HepG2 (cell line): ENCODE data around the gene IGHMBP2. TPM values are rescaled to one million over a fixed set of nuclear protein-coding genes. Genes with fewer than 3 reads are reported as not detected.

Experiments used
- ATAC-seq: fragments of 200-7000 bp; cut with Tn5 transposase; 3 replicates; pipeline ENCODE4 v1.9.1; 2020; ENCODE audit warnings: mild to moderate bottlenecking, moderate library complexity
- BruUV-seq: library from RNA; stranded (reverse); fragments of 400-500 nt; replicated peaks from 2 replicates; lab custom pipeline; 2021; lab: Mats Ljungman, UMichigan
- CTCF ChIA-PET: fragments of 300-600 bp; formaldehyde crosslinking; extraction: SDS; loops from one replicate; lab custom pipeline; 2021; ENCODE audit warnings: low total read pairs, inconsistent platforms, low intra/inter-chr PET ratio; lab: Yijun Ruan, JAX
- POLR2A ChIA-PET: fragments of 350-600 bp; sonication (Branson Sonifier 250); formaldehyde crosslinking; loops from one replicate; lab custom pipeline; 2020; ENCODE audit warnings: antibody characterized with exemption, inconsistent platforms; lab: Yijun Ruan, JAX
- DNase-seq: peaks from one replicate; pipeline ENCODE4 v3.0.0-alpha.2; 2015; ENCODE audit warnings: low spot score
- FAIRE-seq: peaks from 3 replicates; lab custom pipeline; 2011; peaks lifted over from hg19 to GRCh38; lab: Jason Lieb, UNC
- H2AFZ ChIP-seq: one replicate; pipeline ENCODE4 v1.6.1; 2011; ENCODE audit warnings: low read length, inconsistent platforms
- H3K27ac ChIP-seq: fragments of 300-600 bp; 3 replicates; pipeline ENCODE4 v1.8.0; 2011; ENCODE audit warnings: mixed run types, mild to moderate bottlenecking, mixed read lengths, low read length, inconsistent platforms; ENCODE audit not compliant: insufficient read depth; ENCODE audit errors: extremely low read length
- H3K27me3 ChIP-seq, 2 experiments: fragments of 200-600 bp in 1 of 2; 2 replicates in 1 of 2; 3 replicates in 1 of 2; pipeline versions ENCODE4 v1.6.0 to v1.8.0; 2011; ENCODE audit warnings: low read length in 2 of 2, mild to moderate bottlenecking in 2 of 2, moderate library complexity in 2 of 2, inconsistent platforms in 1 of 2; ENCODE audit not compliant: insufficient read depth in 2 of 2, control insufficient read depth in 1 of 2
- H3K36me3 ChIP-seq, 2 experiments: fragments of 200-600 bp in 1 of 2; replicated peaks in 1 of 2; 2 replicates in 1 of 2; 3 replicates in 1 of 2; pipeline versions ENCODE4 v1.5.1 to v1.8.0; 2011; ENCODE audit warnings: low read length in 2 of 2, inconsistent platforms in 1 of 2; ENCODE audit not compliant: insufficient read depth in 2 of 2, control insufficient read depth in 1 of 2
- H3K4me1 ChIP-seq: 2 replicates; pipeline ENCODE4 v1.5.1; 2012; ENCODE audit warnings: low read length, inconsistent platforms; ENCODE audit not compliant: insufficient read depth
- H3K4me2 ChIP-seq: 2 replicates; pipeline ENCODE4 v1.6.0; 2011; ENCODE audit warnings: low read depth, low read length, inconsistent platforms
- H3K4me3 ChIP-seq, 3 experiments: fragments of 200-600 bp in 1 of 3; sonication (generic), shearing (Covaris generic) in 1 of 3; replicated peaks in 1 of 3; 2 replicates each; pipeline ENCODE4 v1.5.1; 2011 to 2016; ENCODE audit warnings: low read length in 3 of 3, inconsistent platforms in 2 of 3, low read depth in 2 of 3, mild to moderate bottlenecking in 2 of 3, control low read depth in 1 of 3, mixed read lengths in 1 of 3; ENCODE audit not compliant: insufficient read depth in 1 of 3
- H3K79me2 ChIP-seq: one replicate; pipeline ENCODE4 v1.6.1; 2011; ENCODE audit warnings: low read length, inconsistent platforms; ENCODE audit not compliant: insufficient read depth
- H3K9ac ChIP-seq: 2 replicates; pipeline ENCODE4 v1.6.0; 2011; ENCODE audit warnings: mild to moderate bottlenecking, low read depth, low read length, inconsistent platforms; ENCODE audit not compliant: insufficient read depth
- H3K9me3 ChIP-seq: 2 replicates; pipeline ENCODE4 v1.5.1; 2012; ENCODE audit warnings: mild to moderate bottlenecking, low read length
- H4K20me1 ChIP-seq: 2 replicates; pipeline ENCODE4 v1.6.0; 2011; ENCODE audit warnings: inconsistent platforms, mild to moderate bottlenecking, low read length, moderate library complexity; ENCODE audit not compliant: insufficient read depth
- BRF2 ChIP-seq: sonication (generic); formaldehyde crosslinking; IDR thresholded peaks from 2 replicates; pipeline ENCODE4 v1.8.1; 2022; ENCODE audit warnings: mild to moderate bottlenecking, missing genetic modification reagents
- GPN1 ChIP-seq: sonication (generic); formaldehyde crosslinking; IDR thresholded peaks from 2 replicates; pipeline ENCODE4 v1.5.1; 2020; ENCODE audit warnings: missing genetic modification reagents, borderline replicate concordance
- HDAC6 ChIP-seq: fragments of 200-600 bp; sonication (generic); IDR thresholded peaks from 2 replicates; pipeline ENCODE4 v1.7.0; 2017; ENCODE audit warnings: mild to moderate bottlenecking, antibody characterized with exemption, low read length, low read depth
- JDP2 ChIP-seq: sonication (generic); formaldehyde crosslinking; IDR thresholded peaks from 2 replicates; pipeline ENCODE4 v1.8.1; 2022; ENCODE audit warnings: missing genetic modification reagents, borderline replicate concordance
- MYC ChIP-seq: sonication (generic); formaldehyde crosslinking; IDR thresholded peaks from 2 replicates; pipeline ENCODE4 v1.9.0; 2021; ENCODE audit warnings: missing genetic modification reagents, borderline replicate concordance
- NPAS2 ChIP-seq: sonication (generic); formaldehyde crosslinking; IDR thresholded peaks from 2 replicates; pipeline ENCODE4 v1.8.0; 2022; ENCODE audit warnings: mild to moderate bottlenecking, missing genetic modification reagents, borderline replicate concordance
- ZFP36 ChIP-seq: fragments of 150-350 bp; IDR thresholded peaks from 2 replicates; pipeline ENCODE4 v1.6.1; 2018; ENCODE audit warnings: borderline replicate concordance, low read length, low read depth; ENCODE audit not compliant: partially characterized antibody
- ZHX1 ChIP-seq: sonication (generic); formaldehyde crosslinking; IDR thresholded peaks from 2 replicates; pipeline ENCODE4 v1.8.1; 2022; ENCODE audit warnings: low read depth, mild to moderate bottlenecking, missing genetic modification reagents
- ZNF383 ChIP-seq: sonication (generic); formaldehyde crosslinking; IDR thresholded peaks from 2 replicates; pipeline ENCODE4 v1.4.0; 2020; ENCODE audit warnings: missing genetic modification reagents, mild to moderate bottlenecking, borderline replicate concordance
- ZNF44 ChIP-seq: sonication (generic); formaldehyde crosslinking; IDR thresholded peaks from 2 replicates; pipeline ENCODE4 v1.5.1; 2020; ENCODE audit warnings: mild to moderate bottlenecking, missing genetic modification reagents
- ZNF574 ChIP-seq: sonication (generic); formaldehyde crosslinking; IDR thresholded peaks from 2 replicates; pipeline ENCODE4 v1.4.0; 2020; ENCODE audit warnings: missing genetic modification reagents
- ZNF776 ChIP-seq: sonication (generic); formaldehyde crosslinking; IDR thresholded peaks from 2 replicates; pipeline ENCODE4 v1.4.0; 2020; ENCODE audit warnings: mild to moderate bottlenecking, missing genetic modification reagents
- WGBS: methylation state at CpG from one replicate; pipeline ENCODE4 v1.1.6; 2017; ENCODE audit warnings: low lambda C conversion rate; 5-methylcytosine and 5-hydroxymethylcytosine counted together
- in situ Hi-C: cut with HindIII; loops from 2 replicates; pipeline ENCODE4 v1.10.0; 2017; ENCODE audit warnings: low pct_unique_long_range_greater_than_20kb; ENCODE audit not compliant: extremely low pct_ligation_motif_present
- intact Hi-C: fragments of 100-400 bp; cut with micrococcal nuclease; formaldehyde crosslinking; loops from one replicate; pipeline ENCODE4 v1.10.0; 2022; ENCODE audit not compliant: unreplicated experiment
- polyA plus RNA-seq, 8 experiments: library from polyadenylated mRNA; depleted of rRNA in 3 of 8; stranded (reverse) in 7 of 8; unstranded in 1 of 8; fragments of >200 nt; fragmentation: Illumina TruSeq in 4 of 8; extraction: Trizol in 4 of 8; gene quantifications; 2 replicates each; pipeline versions ENCODE4 v1.2.1 to v1.2.3, GENCODE V29; 2011 to 2016; ENCODE audit warnings: low read depth in 4 of 8, missing spikeins in 1 of 8, mixed read lengths in 1 of 8; ENCODE audit not compliant: insufficient read depth in 1 of 8
- total RNA-seq, 5 experiments: library from RNA; depleted of rRNA; stranded (reverse); fragments of >200 nt; fragmentation: Illumina TruSeq; extraction: Trizol; gene quantifications; 2 replicates each; pipeline ENCODE4 v1.2.3, GENCODE V29; 2016; ENCODE audit warnings: low read depth in 1 of 5
- TF ChIP-seq, protein P1 (sequence below): sonication (generic); formaldehyde crosslinking; IDR thresholded peaks from 2 replicates; pipeline ENCODE4 v1.4.0; 2020; ENCODE audit warnings: missing genetic modification reagents; ENCODE audit errors: not compliant biosample characterization
- TF ChIP-seq, protein P2 (sequence below): sonication (generic); formaldehyde crosslinking; IDR thresholded peaks from 2 replicates; pipeline ENCODE4 v1.4.0; 2020; ENCODE audit warnings: missing genetic modification reagents

The IGHMBP2 gene
- total and polyA plus RNA-seq, 2 of the 13 experiments (the other 11 are each of a cell fraction or from before 2014, with no cell fraction given): 8.9 to 9.9 TPM

GRCh38 chr11:68958211-68958610, 54.5 kb downstream of the IGHMBP2 start:
- H3K9ac ChIP-seq: no peak overlapping the region
- BruUV-seq: no TSS peak
- no peak overlapping the region for H3K4me3 ChIP-seq
- H3K36me3 ChIP-seq: no peaks in the 10 kb centered on the region
- H3K9me3 ChIP-seq: no peaks in the 10 kb centered on the region
- ChIA-PET POLR2A (no interaction called here), CTCF (no interaction called here)
- no peak overlapping the region for H3K4me2 ChIP-seq
- peaks cover 2 to 11% of the 10 kb centered on the region in 2 experiments; a peak in 4 of 5 replicates for H3K27me3 ChIP-seq
- WGBS: 41% methylated on average over 6 of the region's 9 CpGs
- H2AFZ ChIP-seq: no peak overlapping the region
- no peaks in the 10 kb centered on the region for H4K20me1 ChIP-seq
- FAIRE-seq: no peak
- intact Hi-C loops (no loop called here), in situ Hi-C loops (no loop called here)
- no peak overlapping the region for H3K27ac ChIP-seq
- H3K79me2 ChIP-seq: no peaks in the 10 kb centered on the region
- H3K4me1 ChIP-seq: no peaks in the 10 kb centered on the region
- ATAC-seq: no peak
- no peak for DNase-seq
- TF ChIP-seq HDAC6 (no peak), ZNF574 (no peak), ZNF776 (CRISPR knock-in tag) (no peak), JDP2 (no peak), GPN1 (CRISPR knock-in tag) (no peak), BRF2 (no peak), ZNF44 (CRISPR knock-in tag) (no peak), NPAS2 (CRISPR knock-in tag) (no peak), ZFP36 (no peak), MYC (CRISPR knock-in tag) (no peak), ZHX1 (CRISPR knock-in tag) (no peak), ZNF383 (CRISPR knock-in tag) (no peak)
- TF ChIP-seq, protein P1, sequence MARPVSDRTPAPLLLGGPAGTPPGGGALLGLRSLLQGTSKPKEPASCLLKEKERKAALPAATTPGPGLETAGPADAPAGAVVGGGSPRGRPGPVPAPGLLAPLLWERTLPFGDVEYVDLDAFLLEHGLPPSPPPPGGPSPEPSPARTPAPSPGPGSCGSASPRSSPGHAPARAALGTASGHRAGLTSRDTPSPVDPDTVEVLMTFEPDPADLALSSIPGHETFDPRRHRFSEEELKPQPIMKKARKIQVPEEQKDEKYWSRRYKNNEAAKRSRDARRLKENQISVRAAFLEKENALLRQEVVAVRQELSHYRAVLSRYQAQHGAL (CRISPR knock-in tag): no peak
- TF ChIP-seq, protein P2, sequence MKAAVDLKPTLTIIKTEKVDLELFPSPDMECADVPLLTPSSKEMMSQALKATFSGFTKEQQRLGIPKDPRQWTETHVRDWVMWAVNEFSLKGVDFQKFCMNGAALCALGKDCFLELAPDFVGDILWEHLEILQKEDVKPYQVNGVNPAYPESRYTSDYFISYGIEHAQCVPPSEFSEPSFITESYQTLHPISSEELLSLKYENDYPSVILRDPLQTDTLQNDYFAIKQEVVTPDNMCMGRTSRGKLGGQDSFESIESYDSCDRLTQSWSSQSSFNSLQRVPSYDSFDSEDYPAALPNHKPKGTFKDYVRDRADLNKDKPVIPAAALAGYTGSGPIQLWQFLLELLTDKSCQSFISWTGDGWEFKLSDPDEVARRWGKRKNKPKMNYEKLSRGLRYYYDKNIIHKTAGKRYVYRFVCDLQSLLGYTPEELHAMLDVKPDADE (CRISPR knock-in tag): no peak
